IPS-NIHi7 (cell line): ENCODE data around the gene SEMA4B.
A peak's percentile ranks its signal among the peaks of the same experiment; 100 is the strongest.

ENCODE experiments used
- DNase-seq: peaks from one replicate; pipeline ENCODE4 v3.0.0; 2012; ENCODE audit warnings: mixed read lengths; ENCODE audit errors: extremely low spot score

The SEMA4B gene

GRCh38 chr15:90203922-90204321 lies 2.8 kb downstream of the SEMA4B start:
- no peak for DNase-seq

GRCh38 chr15:90205050-90205848 lies 4.1 kb downstream of the SEMA4B start:
- DNase-seq = no peak

- no peak for DNase-seq
These were observed 4.8 kb downstream of the SEMA4B start for GRCh38 chr15:90205886-90206285.

DNA sequence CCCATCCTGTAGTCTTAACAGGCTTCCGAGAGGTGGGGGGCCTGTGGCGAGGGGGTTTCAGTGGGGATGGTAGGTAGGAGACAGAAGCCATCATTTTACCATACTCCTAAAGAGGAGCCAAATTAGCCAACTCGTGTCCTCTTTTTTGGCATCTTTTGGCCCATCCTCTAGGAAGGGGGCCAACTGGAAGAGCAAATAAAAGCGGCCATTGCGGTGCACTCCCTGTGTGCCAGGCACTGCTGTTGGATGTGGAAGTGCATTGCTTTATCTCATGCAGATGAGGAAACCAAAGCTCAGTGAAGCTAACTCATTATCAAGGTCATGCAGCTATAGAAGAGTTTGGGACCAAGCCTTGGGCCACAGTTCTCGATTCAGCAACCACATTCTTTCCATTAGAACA lies 6.1 kb downstream of the SEMA4B start:
- no peak for DNase-seq

- no peak for DNase-seq
These were observed 7.2 kb downstream of the SEMA4B start for GRCh38 chr15:90208356-90208755.

- no peak for DNase-seq
These were observed 8.5 kb downstream of the SEMA4B start for GRCh38 chr15:90209591-90209990.

DNA sequence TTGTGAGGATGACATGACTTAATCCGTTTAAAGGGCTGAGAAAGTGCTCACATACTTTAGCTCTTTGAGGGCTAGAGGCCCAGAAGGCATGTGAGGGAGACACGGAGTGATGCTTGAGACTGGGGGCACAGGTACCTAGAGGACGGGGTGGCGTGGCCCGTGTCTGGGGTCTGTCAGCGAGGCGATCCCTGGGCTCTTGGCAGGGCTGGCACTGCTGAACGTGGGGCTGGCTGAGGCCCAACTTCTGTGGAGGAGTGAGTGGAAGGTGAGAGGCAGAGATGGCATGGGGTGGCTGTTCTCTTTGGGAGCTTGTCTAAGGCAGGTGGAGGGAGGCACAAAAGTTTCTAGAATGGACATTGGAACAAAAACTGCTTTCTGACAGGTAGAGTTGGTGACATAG lies 9.5 kb downstream of the SEMA4B start:
- no peak for DNase-seq

- DNase-seq = no peak
These were observed 9.9 kb downstream of the SEMA4B start for GRCh38 chr15:90211009-90211408.

DNA sequence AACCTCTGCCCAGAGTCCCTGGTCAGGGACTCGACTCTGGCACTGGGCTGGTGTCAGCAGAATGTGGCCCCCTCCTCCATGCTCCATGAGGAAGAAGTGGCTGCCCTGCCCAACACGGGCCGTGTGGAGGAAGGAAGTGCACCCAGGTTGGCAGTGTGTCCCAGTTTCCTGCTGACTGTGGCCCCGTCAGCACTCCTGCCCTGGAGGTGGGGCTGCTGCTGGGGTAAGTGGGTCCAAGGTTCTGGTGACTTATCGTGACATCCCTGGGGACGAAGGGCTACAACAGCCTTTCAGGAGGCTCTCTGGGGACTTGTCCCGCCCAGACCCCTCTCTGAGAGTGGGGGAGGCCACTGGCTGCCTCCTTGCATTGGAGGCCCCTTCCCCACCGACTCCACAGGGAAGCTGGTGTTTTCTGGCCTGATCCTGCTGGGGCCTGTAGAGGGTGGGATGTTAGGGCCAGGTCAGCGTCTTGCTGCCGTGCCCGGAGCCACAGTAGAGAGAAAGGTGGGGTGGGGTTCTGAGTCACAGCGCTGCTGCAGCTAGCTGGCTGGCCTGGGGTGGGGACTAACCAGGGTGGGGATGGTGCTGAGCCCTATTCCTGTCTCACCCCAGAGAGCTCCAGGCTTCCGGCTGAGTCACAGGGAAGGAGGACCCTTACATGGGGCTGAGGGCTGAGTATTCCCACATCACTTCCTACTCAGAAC lies 10.5 kb downstream of the SEMA4B start:
- peak; percentile 25 for DNase-seq

DNA sequence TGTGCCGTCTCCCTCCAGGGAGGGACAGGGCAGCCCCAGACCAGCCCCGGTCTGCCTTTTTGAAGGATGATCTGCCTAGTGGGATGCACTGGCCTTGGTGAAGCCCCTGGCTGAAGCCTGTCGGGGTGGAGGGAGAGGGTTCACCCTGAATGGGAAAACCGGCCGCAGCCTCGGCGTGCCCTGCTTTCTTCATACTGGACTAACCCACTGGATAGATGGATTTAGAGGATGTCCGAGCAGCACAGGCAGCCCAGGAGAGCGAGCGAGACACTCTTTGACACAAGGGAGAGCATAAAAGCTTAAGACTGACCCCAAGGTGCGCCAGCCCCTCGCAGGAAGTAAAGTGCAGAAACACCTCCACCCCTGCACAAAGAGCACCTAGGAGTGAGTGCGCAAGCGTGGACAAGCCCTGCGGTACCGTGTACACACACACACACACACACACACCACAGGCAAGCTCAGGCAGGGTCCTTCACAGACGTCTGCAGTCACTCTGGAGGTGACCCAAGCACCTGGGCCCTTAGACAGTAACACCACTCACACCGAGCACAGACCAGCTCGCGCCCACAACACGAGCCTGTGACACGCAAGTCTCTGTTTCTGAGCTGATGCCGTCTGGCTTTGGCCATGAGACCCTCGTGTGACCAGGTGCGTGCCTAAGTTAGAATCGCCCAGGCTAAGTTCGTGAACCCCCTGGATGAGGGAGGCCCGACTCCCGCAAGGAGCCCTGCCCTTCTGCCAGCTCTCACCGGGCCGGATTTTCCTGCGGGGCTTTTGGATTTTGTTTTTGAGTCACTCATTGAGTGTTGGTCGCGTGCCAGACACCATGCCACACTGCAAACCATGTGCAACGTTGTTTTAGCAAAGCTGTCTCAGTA lies 11.3 kb downstream of the SEMA4B start:
- no peak for DNase-seq

GRCh38 chr15:90213122-90213817 lies 12.1 kb downstream of the SEMA4B start:
- DNase-seq = no peak

DNA sequence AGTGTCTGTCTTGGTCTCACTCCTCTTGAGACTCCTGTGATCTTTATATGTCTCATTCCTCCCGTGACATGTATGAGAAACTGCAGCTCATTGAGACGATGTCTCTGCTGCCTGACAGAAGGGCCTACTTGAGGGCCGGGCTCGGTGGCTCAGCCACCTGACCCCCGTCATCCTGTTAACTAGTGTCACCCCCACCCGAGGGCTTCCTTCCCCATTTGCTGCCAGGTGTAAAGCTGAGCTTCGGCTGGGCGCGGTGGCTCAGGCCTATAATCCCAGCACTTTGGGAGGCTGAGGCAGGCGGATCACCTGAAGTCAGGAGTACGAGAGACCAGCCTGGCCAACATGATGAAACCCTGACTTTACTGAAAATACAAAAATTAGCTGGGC lies 12.7 kb downstream of the SEMA4B start:
- DNase-seq = no peak

- DNase-seq = peak; percentile 38
These were observed 13.5 kb downstream of the SEMA4B start for GRCh38 chr15:90214553-90215196.

DNA sequence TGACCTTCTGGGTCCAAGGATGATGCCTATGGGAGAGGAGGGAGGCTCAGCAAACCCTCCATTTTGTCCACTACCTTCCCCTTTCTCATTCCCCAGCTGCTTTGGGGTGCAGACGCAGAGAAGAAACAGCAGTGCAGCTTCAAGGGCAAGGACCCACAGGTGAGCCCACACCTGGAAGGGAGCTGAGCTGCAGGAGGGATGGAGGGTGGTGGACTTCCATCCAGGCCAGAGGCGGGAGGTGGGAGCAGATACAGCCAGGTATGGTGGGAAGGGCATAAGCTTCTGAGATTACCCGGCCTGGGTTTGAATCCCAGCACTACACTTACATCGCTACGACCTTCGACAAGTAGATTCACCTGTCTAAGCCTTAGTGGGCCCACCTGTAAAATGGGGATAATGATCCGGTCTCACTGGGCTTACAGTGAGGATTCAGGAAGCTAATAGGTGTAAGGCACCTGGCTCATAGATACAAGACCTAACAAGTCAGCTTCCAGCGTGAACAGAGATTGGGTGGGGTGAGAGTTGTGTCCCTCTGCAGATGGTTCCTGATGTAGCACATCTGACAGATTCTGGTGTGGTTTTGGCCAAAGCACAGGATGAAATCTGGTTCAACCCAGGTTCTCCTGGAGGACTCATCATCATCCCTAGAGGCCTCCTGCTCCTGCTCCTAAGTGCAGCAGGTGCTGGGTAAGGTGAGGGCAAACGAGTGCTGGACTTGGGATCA lies 16.7 kb downstream of the SEMA4B start:
- no peak for DNase-seq

DNA sequence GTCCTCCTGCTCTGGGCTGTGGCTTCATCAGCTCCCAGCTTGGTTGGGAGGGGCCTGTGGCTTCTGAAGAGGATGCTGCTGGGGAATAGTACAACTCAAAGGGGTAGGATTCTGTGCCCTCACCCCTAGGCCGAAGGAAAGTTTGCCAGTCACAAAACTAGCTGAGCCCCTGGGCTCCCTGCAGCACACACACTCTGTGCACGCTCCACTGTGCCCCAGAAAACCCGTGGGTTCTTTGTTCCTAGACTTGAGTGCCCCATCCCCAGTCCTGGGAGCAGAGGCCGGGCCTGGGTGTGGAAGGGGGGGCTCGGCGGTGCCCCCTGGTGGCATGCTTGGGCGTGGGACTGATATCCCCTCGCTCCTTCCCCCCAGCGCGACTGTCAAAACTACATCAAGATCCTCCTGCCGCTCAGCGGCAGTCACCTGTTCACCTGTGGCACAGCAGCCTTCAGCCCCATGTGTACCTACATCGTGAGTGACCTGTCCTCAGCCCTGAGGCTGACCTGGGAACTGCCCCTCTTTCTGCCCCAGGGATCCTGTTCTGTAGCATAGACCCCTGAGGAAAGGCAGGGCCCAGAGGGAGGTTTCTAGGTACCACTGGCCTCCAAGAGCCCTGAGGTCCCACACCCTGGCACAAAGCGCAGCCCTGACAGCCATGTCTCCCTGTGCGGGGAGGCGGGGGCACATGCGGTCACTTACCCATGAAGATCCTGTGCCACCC lies 18.5 kb downstream of the SEMA4B start:
- DNase-seq = peak; percentile 89

DNA sequence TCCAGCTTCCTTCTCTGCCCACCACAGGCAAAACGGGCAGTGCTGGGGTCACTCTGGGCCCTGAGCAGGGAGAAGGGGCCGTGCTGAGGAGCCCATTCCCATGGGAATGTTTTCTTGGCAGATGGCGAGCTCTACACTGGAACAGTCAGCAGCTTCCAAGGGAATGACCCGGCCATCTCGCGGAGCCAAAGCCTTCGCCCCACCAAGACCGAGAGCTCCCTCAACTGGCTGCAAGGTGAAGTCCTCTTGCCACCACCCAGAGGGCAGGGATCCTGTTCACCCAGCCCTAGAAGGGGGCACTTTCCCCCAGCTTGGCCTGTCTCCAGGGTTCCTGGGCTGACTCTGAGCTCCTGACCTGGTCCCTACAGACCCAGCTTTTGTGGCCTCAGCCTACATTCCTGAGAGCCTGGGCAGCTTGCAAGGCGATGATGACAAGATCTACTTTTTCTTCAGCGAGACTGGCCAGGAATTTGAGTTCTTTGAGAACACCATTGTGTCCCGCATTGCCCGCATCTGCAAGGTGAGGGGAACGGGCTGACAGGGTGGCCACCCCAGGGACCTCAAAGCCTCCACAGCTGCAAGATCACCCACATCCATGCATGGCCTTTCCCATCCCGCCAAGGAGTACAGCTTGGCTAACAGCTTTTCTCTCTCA lies 20.2 kb downstream of the SEMA4B start:
- peak; percentile 92 for DNase-seq

GRCh38 chr15:90222547-90222946 lies 21.4 kb downstream of the SEMA4B start:
- no peak for DNase-seq

DNA sequence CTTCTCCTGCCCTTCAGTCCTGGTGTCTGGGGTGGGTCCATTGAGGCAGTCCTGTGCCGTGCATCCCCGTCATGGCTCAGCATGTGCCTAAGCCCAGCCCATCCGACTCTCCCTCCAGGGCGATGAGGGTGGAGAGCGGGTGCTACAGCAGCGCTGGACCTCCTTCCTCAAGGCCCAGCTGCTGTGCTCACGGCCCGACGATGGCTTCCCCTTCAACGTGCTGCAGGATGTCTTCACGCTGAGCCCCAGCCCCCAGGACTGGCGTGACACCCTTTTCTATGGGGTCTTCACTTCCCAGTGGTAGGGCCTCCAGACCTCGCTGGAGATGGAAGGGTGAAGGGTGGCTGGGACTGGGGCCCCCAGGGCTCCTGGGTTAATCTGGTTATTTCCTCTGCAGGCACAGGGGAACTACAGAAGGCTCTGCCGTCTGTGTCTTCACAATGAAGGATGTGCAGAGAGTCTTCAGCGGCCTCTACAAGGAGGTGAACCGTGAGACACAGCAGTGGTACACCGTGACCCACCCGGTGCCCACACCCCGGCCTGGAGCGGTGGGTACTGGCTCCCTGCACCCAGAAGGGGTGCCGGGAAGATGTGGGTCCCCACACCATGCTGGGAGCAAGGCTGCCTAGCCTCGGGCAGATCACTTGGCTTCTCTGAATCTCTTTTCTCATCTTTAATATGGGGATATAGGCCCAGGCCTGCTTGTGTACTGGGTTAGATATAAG lies 22.5 kb downstream of the SEMA4B start:
- DNase-seq = no peak

DNA sequence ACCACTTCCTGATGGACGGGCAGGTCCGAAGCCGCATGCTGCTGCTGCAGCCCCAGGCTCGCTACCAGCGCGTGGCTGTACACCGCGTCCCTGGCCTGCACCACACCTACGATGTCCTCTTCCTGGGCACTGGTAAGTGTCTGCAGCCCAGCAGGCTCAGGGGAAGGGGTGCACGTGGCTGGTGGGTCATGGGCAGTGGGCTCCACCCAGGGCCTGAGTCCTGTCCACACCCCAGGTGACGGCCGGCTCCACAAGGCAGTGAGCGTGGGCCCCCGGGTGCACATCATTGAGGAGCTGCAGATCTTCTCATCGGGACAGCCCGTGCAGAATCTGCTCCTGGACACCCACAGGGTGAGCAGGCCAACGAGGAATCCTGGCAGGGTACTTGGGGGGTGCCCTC lies 23.9 kb downstream of the SEMA4B start:
- no peak for DNase-seq
